ENCODE results near the gene ZSWIM1.

Gene ZSWIM1

DNA sequence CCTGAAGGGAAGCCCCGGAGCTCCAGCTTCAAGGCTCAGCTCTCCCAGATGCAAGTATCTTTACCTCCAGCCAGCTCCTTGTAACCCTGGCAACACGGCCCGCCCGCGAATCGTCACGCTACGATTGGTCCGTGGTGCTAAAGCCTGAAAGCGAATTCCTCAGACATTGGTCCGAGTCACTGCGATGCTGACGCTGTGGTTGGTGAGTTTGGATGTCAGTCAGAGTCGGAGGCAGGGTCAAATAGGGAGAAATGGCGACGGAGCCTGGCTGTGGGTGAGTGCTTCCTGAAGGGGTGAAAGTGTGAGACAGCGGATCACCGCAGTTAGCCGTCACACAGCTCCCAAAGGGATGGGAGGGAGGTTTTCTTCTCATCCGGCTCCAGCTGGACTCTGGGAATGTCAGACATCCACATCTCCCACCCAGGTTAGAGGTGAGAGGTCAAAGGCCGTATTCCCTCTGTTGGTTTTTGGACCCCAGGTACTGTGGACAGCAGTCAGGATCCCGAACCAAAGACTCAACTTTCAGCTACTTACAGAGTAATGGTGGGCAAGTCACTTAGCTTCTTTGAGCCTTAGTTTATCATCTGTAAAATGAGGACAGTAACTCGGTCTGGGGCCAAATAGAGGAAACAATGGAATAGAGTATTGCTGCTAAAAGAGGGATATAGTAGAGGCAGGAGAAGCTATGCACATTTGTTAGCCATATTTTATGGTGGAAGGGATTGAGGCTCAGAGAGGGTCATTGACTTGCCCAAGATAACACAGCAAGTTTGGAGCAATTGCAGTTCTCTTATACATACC, at the start of gene ZSWIM1:
ZSWIM1 (plus strand) TSS at position 240 of the 801 bp plus-strand sequence. CDS start 1,366 bp downstream, outside the sequence.
- DNase-seq: peak; percentile 95

DNA sequence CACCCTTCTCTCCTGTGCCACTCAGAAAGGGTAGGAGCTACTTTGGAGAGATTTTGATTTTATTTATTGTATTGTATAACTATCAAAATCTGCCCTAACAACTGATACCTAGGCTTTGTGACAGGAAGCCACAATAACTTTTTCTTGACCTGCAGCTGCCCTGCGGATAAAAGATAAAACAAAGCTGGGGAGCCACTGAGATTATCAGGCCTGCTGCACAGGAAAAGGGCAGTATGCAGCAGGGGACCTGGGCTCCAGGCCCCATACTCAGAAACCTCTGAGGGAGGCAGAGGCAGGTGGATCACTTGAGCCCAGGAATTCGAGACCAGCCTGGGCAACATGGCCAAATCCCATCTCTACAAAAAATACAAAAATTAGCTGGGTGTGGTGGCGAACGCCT, 48.4 kb upstream of the ZSWIM1 start:
- no peak for DNase-seq

DNA sequence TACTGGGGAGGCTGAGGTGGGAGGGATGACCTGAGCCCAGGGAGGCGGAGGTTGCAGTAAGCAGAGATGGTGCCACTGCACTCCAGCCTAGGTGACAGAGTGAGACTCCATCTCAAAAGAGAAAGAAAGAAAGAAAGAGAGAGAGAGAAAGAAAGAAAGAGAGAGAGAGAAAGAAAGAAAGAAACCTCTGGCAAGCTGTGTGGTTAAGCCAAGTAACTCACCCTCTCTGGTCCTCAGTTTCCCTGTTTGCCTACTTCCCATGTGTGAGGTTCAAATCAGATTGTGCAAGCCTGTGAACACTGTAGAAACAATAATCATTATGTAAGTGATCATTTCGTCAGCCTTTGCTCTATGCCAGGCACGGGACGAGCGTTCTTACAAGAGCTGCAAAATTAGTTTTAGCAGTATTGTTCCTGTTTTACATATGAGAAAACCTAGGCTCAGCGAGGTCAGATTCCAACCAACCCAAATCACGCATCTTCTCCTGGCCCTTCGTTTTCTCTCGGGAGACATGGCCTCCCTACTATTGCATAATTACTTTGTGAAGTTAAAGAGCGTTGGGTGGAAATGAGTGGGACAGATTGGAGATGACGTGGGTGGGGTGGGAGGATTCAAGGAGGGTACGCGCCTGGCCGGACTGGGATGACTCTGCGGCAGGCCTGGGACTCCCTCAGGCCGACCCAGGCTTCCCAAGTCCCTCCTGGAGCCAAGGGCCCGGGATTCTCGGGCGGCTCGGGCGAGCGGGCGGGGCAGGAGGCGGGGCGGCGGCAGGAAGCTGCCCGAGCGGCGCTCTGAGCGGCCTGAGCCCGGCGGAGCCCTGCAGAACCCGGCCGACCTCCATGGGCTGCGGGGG, 47.8 kb upstream of the ZSWIM1 start, which contains the start of gene SNX21:
SNX21 (plus strand) TSS at position 770 of the 853 bp plus-strand sequence. CDS start 121 bp downstream, outside the sequence.
- DNase-seq: no peak

DNA sequence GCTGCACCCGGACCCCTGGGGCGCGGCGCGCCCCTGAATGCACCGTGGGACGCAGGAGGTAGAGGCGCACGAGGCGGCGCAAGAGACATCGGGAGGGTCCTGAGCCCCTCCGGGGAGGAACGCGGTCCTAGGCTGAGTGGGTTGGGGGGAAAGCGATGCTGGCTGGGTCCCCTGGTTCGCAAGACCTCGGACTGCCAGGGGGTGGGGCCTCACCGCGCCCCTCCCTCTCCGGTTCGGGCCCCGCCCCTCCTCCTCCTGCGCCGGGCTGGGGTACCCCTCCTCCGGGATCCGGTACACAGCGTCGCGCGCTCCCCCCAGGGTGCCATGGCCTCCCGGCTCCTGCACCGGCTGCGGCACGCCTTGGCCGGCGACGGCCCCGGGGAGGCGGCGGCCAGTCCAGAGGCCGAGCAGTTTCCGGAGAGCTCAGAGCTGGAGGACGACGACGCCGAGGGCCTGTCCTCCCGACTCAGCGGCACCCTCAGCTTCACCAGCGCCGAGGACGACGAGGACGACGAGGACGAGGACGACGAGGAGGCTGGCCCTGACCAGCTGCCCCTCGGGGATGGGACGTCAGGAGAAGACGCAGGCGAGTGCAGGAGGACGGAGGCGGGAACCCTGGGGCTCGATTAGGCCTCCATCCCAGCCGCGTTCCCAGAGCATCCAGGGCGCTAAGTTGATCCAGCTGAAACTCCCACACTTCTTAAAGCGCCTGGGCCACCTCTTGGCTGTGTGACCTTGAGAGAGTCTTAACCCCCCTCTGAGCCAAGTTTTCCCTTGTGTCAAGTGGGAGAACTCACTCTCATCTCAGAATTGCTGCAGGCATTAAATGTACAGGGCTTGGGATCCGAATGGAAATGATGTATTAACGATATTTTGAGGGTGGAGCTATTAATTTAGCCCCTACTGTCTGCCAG, 46.9 kb upstream of the ZSWIM1 start:
- no peak for DNase-seq

DNA sequence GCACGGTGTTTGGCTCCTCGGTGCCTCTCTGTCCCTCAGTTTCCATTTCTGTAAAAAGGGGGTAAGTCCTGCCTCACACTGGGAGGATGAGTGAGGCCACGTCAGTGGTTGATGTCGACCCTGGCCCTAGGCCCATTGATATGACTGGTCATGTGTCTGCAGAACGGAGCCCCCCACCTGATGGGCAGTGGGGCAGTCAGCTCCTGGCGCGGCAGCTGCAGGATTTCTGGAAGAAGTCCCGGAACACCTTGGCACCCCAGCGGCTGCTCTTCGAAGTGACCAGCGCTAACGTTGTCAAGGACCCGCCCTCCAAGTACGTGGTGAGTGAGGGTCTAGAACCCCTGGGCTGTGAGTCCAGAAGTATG, 46.2 kb upstream of the ZSWIM1 start:
- DNase-seq: no peak

DNA sequence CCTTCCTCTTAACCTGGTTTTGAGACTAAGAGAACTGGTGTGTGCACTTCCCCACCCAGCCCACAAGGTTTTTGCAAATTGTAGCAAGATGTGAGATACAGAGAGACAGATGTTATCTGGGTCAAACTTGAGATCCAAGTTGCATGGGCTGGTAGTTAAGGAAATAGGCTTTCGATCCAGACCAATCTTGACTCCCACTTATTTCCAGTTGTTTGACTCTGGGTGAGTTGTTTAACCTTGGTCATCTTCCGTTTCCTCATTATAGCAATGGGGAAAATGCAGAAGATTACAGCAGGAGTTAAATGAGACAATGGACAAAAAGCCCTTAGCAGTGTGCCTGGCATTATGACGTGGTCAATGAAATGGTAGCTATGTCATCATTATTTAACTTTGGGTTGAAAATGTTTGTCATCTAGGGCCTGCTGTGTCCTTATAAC, 45.7 kb upstream of the ZSWIM1 start:
- no peak for DNase-seq

DNA sequence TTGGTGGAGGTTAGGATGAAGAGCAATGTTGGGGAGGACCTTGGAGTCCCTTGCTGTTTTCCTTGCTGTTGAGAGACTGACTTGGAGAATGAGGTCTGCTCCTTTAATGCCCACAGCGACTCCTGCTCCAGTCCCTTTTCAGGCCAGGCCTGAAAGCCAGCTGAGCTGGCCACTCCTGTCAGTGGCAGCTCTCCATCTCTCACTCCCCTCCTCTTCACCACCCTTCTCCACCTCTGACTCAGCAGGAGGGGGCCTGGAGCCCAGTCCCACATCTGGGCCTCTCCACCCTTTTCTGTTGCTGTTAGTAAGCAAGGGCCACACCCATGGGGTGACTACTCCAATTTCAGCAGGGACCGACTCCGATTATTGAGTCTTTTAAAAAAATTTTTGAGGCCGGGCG, 45.2 kb upstream of the ZSWIM1 start:
- DNase-seq: no peak

DNA sequence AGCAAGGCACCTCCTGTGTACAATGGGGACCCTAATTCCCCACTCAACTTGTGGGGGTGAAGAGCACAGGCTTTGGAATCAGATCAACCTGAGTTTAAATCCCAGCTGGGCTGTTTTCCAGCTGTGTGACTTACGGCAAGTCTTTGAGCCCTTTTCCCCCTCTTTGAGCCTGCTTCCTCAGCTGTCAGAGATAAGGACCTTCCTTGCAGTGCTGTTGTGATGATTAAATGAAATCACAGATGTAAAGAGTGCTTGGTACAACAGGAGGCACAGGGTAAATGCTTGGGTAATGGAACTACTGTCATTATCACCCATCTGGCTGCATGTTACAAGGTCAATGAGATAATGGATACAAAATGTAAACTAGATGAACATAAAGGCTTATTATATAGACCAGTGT, 44.2 kb upstream of the ZSWIM1 start:
- no peak for DNase-seq

DNA sequence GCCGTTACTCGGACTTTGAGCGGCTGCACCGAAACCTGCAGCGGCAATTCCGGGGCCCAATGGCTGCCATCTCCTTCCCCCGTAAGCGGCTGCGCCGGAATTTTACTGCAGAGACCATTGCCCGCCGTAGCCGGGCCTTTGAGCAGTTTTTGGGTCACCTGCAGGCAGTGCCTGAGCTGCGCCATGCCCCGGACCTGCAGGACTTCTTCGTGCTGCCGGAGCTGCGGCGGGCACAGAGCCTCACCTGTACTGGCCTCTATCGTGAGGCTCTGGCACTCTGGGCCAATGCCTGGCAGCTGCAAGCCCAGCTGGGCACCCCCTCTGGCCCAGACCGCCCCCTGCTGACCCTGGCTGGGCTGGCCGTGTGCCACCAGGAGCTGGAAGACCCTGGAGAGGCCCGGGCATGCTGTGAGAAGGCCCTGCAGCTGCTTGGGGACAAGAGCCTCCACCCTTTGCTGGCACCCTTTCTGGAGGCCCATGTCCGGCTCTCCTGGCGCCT, 40.3 kb upstream of the ZSWIM1 start:
- DNase-seq: no peak

DNA sequence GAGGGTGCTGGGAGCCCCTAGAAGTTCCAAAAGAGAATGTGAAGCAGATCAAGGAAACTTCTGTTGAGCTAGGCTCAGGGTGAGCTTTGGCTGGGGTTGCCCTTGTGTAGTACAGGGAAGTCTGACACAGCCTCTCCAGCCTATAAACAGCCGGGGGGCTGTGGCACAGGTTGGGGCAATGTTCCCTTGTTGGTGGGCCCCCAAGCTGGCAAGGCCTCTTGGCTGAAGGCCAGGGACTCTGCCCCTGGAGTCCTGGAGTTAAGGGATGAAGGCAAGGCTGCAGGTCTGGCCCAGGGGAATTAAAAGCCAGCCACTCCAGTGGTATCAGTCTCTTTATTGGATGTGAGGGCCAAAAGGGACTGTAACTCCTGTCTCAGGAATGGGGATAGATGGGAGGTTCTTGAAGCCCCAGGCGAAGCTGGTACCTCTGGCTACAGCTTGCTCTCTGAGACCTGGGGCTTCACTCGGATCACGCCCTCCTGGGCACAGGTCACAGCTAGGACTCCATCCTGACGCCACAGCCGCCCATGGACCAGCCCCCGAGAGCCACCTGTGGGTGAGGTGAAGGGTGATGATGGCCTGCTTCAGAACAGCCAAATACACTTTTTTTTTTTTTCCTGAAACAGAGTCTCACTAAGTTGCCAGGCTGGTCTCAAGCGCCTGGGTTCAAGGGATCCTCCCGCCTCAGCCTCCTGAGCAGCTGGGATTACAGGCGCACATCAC, 39.5 kb upstream of the ZSWIM1 start:
- no peak for DNase-seq

DNA sequence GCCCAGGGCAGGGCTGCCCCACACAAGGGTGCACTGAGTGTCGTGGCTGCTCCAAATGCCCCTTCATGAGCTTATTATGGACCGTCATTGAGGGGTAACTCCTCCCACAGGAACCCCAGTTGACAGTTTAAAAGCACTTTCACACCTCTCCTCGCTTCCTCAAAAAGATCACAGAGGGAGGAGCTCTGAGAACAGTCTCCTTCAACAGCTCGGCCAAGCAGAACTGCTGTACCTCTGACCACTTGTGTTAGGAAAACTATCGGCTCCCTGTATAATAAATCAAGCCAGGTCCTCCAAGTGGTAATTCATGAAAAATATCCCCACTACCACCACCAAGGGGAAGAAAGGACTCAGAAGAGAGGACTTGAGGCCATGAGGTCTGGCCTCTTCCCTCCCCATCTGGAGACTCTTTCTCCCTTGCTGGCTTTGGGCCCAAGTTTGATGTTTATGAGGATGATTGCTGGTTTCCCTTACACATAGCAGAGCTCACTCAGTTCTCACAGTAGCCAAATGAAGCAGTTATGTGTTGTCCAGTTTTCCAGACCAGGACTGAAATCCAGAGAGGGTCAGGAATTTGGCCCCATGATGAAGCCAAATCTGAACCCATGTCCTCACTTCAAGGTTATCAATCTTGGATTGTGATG, 38.7 kb upstream of the ZSWIM1 start:
- no peak for DNase-seq

DNA sequence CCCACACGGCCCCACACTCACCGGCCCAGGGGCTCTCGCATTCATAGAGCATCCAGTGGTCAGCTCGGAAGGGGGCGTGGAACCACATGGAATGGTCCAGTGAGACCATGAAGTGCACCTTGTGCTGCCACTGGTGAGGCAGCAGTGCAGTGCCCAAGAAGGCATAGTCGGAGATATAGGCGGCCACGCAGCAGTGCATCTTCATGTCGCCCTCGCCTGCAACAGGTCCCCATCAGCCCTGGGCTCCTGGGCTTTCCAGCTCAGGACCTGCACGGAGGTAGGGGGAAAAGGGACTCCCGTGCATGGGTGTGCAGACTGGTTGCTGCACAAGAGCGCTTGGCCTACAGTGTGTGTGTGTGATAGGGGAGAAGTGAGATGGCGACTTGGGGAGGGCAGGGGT, 37.5 kb upstream of the ZSWIM1 start:
- no peak for DNase-seq

DNA sequence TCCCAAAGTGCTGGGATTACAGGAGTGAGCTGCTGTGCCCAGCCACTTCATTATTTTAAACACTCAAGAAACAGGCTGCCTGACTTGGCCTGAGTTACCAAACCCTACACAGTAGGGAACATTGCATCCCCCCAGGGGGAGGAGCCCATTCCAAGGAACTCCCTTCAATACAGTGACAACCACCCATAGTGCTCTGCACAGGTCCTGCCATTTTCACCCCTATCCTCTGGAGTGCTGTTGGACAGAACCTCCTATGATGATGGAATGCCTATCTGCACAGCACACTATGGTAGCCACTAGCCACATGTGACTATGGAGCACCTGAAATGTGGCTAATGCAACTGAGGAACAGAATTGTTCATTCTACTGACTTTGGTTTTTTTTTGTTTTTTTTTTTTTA, 35.6 kb upstream of the ZSWIM1 start:
- no peak for DNase-seq

DNA sequence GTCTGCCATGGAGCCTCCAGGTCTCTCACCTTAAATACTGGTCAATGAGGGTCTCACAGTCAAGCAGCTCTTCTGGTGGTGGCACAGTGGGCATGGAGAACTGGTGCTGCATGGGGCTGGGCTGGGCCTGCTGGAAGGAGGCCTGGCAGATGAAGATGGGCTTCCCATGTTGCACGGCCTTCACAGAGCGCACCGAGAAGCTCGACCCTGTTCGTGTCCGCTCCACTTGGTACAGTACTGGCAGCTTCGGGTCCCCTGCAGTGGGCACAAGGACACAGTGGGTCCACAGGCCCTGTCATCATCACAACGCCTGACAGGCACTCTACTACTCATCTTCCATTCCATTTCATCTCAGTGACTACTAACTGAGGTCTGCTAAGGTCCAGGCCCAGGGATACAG, 32.6 kb upstream of the ZSWIM1 start:
- DNase-seq: no peak

DNA sequence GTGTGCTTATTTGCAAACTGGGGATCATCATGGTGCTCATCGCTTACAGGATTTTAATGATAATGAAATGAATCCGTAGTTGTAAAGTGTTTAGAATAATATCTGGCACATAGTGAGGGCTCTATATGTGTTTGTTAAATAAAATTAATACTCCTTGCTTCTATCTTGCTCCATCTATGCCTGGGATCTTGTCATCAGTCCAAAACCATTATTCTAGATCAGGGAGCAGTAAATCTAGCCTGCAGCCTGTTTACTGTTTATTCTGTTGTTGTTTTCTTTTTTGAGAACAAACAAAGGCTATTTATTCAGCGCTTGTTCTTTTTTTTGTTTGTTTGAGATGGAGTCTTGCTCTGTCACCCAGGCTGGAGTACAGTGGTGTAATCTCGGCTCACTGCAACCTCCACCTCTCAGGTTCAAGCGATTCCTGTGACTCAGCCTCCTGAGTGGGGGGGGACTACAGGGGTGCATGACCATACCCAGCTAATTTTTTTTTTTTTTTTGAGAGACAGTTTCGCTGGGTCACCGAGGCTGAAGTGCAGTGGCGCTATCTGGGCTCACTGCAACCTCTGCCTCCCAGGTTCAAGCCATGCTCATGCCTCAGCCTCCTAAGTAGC, 32.0 kb upstream of the ZSWIM1 start:
- DNase-seq: no peak

DNA sequence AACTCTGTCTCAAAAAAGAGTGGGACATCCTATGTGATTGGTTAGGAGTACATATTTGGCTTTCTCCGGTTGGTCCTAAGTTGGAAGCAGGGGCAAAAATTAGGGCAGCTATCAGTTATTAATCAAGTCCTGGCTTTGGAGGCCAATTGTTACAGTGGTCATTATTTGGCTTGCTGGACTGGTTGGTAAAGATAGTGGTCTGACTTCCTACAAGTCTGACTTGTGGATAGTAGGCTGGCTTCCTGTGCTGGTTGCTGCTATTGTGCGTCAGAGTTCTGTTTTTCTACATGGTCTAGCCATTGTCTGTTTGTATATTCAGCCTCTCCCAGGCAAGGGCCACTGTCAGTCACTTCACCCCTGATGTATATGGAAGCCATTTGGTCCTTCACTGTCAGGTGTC, 30.8 kb upstream of the ZSWIM1 start:
- no peak for DNase-seq

DNA sequence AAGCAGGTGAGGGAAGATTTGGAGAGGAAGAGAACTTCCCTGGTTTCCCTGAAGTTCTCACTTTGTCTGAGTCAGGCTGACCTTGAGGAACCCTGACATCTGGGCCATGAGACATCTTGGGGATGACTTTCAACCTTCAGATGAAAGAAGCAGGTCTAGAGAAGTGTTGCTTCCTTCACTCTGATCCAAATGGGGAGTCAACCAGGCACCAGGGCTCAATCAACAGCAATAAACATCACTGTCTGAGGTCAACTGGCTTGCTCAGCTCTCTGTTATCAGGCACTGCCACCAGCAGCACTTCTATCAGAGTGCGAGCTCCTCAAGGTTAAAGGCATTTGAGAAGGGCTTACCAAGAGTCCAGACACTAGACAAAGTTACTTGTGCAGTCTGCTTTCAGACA, 30.1 kb upstream of the ZSWIM1 start:
- no peak for DNase-seq

DNA sequence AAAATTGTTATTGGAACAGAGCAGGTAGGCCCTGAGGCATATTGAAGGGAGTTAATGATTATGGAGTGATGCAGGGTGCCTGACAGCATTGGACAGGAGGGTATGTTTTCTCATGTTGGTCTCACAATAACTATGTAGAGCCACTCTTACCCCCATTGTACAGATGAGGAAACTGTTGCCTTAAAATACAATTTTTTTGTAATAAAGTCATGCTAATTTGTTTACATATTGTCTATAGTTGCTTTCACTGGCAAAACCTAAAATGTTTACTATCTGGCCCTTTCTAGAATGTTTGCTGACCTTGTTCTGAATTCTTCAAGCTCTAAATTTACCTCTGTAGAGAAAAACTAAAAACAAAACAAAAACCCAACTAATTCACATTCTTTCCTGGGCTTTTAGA, 29.5 kb upstream of the ZSWIM1 start:
- DNase-seq: no peak

DNA sequence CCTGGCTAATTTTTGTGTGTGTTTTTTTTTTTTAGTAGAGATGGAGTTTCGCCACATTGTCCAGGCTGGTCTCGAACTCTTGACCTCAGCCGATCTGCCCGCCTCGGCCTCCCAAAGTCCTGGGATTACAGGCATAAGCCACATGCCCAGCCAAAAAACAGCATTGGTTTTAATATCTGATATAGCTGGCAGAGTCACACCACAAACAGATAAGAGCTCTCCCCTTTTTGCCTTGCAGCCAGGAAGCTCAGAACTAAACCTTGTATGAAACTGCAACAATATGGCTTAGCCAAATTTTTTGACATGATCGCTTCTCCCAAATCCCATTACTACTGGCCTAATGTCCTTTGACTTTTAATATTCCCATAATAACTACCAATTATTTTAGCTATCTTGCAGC, 28.7 kb upstream of the ZSWIM1 start:
- DNase-seq: no peak

DNA sequence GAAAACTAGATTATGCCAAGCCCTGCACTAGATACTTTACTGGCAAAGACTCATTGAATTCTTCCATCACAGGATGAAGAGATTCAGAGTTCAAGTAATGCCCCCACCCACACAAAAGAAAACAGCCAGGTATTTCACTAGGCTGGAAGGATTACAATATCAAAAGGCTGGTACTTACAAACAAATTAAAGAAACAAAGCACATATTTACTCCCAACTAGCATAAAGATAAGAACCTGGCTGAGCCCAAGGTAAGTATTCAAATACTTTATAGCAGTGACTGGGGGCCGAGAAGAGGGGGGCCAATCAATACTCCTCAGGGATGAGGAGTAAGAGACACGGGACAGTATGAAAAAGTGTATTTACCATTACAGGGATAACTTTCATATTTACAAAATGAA, 27.5 kb upstream of the ZSWIM1 start:
- no peak for DNase-seq
